Breast epithelium (tissue), 4 donors: ENCODE results near the gene ZNF580. TPM values are rescaled to one million over a fixed set of nuclear protein-coding genes. Genes with fewer than 3 reads are reported as not detected.

ENCODE experiments used
- DNase-seq, 2 donors: peaks; one replicate each; pipeline ENCODE4 v3.0.0-alpha.2; 2019; ENCODE audit warnings: low spot score in 2 of 2
- H3K27ac ChIP-seq, 2 donors: fragments of 200-600 bp; sonication (generic) in 1 of 2; one replicate each; pipeline ENCODE4 v1.5.1; 2016 to 2019; ENCODE audit warnings: mild to moderate bottlenecking in 1 of 2
- H3K27me3 ChIP-seq, 2 donors: fragments of 200-600 bp; sonication (generic) in 1 of 2; one replicate each; pipeline versions ENCODE4 v1.5.1 to v1.6.0; 2017 to 2019; ENCODE audit warnings: control low read depth in 1 of 2, mild to moderate bottlenecking in 1 of 2
- H3K36me3 ChIP-seq: fragments of 200-600 bp; one replicate; pipeline ENCODE4 v1.5.1; 2019
- H3K4me1 ChIP-seq, 2 donors: fragments of 200-600 bp; sonication (generic); one replicate each; pipeline ENCODE4 v1.5.1; 2016 to 2019; ENCODE audit warnings: control low read depth in 1 of 2
- H3K4me3 ChIP-seq, 3 donors: fragments of 200-600 bp; sonication (generic); 1 replicate in 2 of 3; 2 replicates in 1 of 3; pipeline ENCODE4 v1.5.1; 2016 to 2019; ENCODE audit warnings: mild to moderate bottlenecking in 3 of 3, moderate library complexity in 2 of 3
- H3K9me3 ChIP-seq, 2 donors: fragments of 200-600 bp; sonication (generic) in 1 of 2; one replicate each; pipeline ENCODE4 v1.5.1; 2016 to 2019; ENCODE audit warnings: control low read depth in 1 of 2
- CTCF ChIP-seq, 3 donors: fragments of 450-650 bp; IDR thresholded peaks; one replicate each; pipeline ENCODE4 v1.5.1; 2016 to 2017; ENCODE audit warnings: antibody characterized with exemption in 3 of 3, mild to moderate bottlenecking in 3 of 3, moderate library complexity in 3 of 3
- POLR2A ChIP-seq: fragments of 450-650 bp; IDR thresholded peaks from one replicate; pipeline ENCODE4 v1.6.1; 2016; ENCODE audit warnings: antibody characterized with exemption, mild to moderate bottlenecking, moderate library complexity
- POLR2AphosphoS5 ChIP-seq, 3 donors: sonication (generic); formaldehyde crosslinking; IDR thresholded peaks; one replicate each; pipeline ENCODE4 v1.6.1; 2017; ENCODE audit warnings: antibody characterized with exemption in 3 of 3
- intact Hi-C: fragments of 100-400 bp; cut with DNase I; formaldehyde crosslinking; loops from one replicate; pipeline ENCODE4 v1.15.1; 2023; ENCODE audit warnings: low total_unique reads
- total RNA-seq, 3 donors: library from RNA; depleted of rRNA; stranded (reverse); fragments of >200 nt; gene quantifications; one replicate each; pipeline ENCODE4 v1.1.0, GENCODE V29; 2016

ZNF580 gene
- total RNA-seq, 3 donors from 2014 or later: 21.0 to 24.3 (median 22.4) TPM

GRCh38 chr19:55599468-55599841 is 41.3 kb upstream of the ZNF580 start, which contains the start of gene FIZ1:
TSS of gene FIZ1 (minus strand) at chr19:55599517. CDS start at chr19:55597865, 1,652 bp downstream.
- TF ChIP-seq CTCF (IDR thresholded peaks at IDR 0.05) (no peak), POLR2AphosphoS5 (IDR thresholded peaks at IDR 0.05) (peak; percentile 10 to 81 (median 74)), POLR2A (no peak)
- intact Hi-C loops: loop anchor here (5.0 kb wide), 1 partner anchor 538 kb away; no protein-coding TSS in a partner anchor

GRCh38 chr19:55599842-55600661 is 40.8 kb upstream of the ZNF580 start, which contains the start of gene ZNF524:
TSS of gene ZNF524 (plus strand) at chr19:55600288. CDS start at chr19:55602113, 1,825 bp downstream.
- peak within 1 kb of the TSS; percentile 98 to 100 for H3K27ac ChIP-seq
- peak within 1 kb of the TSS; percentile 76 to 98 (median 81) for H3K4me3 ChIP-seq
- no peaks in the 10 kb centered on the region for H3K4me1 ChIP-seq
- intact Hi-C loops: loop anchor here (5.0 kb wide), 1 partner anchor 537 kb away; no protein-coding TSS in a partner anchor
- peak; percentile 77 to 89 for DNase-seq
- no peaks in the 10 kb centered on the region for H3K27me3 ChIP-seq
- H3K36me3 ChIP-seq: no peaks in the 10 kb centered on the region
- TF ChIP-seq POLR2A (no peak), POLR2AphosphoS5 (IDR thresholded peaks at IDR 0.05) (peak; percentile 55 to 71 (median 57)), CTCF (IDR thresholded peaks at IDR 0.05) (peak in 1 of 3 donors; percentile 29)
- no peaks in the 10 kb centered on the region for H3K9me3 ChIP-seq

More at GRCh38 chr19:55599468-55599841, 41.3 kb upstream of the ZNF580 start, which contains the start of gene FIZ1:
- H3K4me1 ChIP-seq: no peaks in the 10 kb centered on the region
- H3K27ac ChIP-seq: peak within 1 kb of the TSS; percentile 98 to 100
- peak; percentile 99 for DNase-seq
- H3K9me3 ChIP-seq: no peaks in the 10 kb centered on the region
- H3K27me3 ChIP-seq: no peaks in the 10 kb centered on the region
- peak within 1 kb of the TSS; percentile 76 to 98 (median 81) for H3K4me3 ChIP-seq
- no peaks in the 10 kb centered on the region for H3K36me3 ChIP-seq

GRCh38 chr19:55600662-55601028 is 40.2 kb upstream of the ZNF580 start:
- intact Hi-C loops: no loop called here
- peak overlapping the region; percentile 98 to 100 for H3K27ac ChIP-seq
- H3K27me3 ChIP-seq: no peaks in the 10 kb centered on the region
- peak overlapping the region; percentile 76 to 98 (median 81) for H3K4me3 ChIP-seq
- TF ChIP-seq POLR2AphosphoS5 (IDR thresholded peaks at IDR 0.05): no peak
- no peak for TF ChIP-seq POLR2A
- TF ChIP-seq CTCF (IDR thresholded peaks at IDR 0.05): no peak
- H3K36me3 ChIP-seq: no peaks in the 10 kb centered on the region
- no peaks in the 10 kb centered on the region for H3K4me1 ChIP-seq
- no peak for DNase-seq
- H3K9me3 ChIP-seq: no peaks in the 10 kb centered on the region

GRCh38 chr19:55601084-55601483 is 39.7 kb upstream of the ZNF580 start:
- no peaks in the 10 kb centered on the region for H3K27me3 ChIP-seq
- no peaks in the 10 kb centered on the region for H3K4me1 ChIP-seq
- TF ChIP-seq POLR2A: no peak
- peak in 1 of 3 donors; percentile 34 for TF ChIP-seq POLR2AphosphoS5 (IDR thresholded peaks at IDR 0.05)
- no peak for TF ChIP-seq CTCF (IDR thresholded peaks at IDR 0.05)
- no peaks in the 10 kb centered on the region for H3K36me3 ChIP-seq
- H3K4me3 ChIP-seq: peak overlapping the region; percentile 76 to 98 (median 81)
- H3K9me3 ChIP-seq: no peaks in the 10 kb centered on the region
- intact Hi-C loops: no loop called here
- no peak for DNase-seq
- H3K27ac ChIP-seq: peak overlapping the region; percentile 98 to 100
